PC-9 (cell line): ENCODE data around the gene RBFOX2.

ENCODE experiments used
- CTCF ChIP-seq: fragments of 200-600 bp; sonication (generic); conservative IDR thresholded peaks from 2 replicates; pipeline ENCODE4 v1.6.1; 2017; ENCODE audit warnings: mixed run types, antibody characterized with exemption, mild to moderate bottlenecking, moderate library complexity
- EZH2 ChIP-seq: fragments of 200-600 bp; sonication (generic); IDR thresholded peaks from 2 replicates; pipeline ENCODE4 v1.8.0; 2017; ENCODE audit warnings: antibody characterized with exemption, low read depth

- TF ChIP-seq CTCF (no peak), EZH2 (no peak)
Observed at GRCh38 chr22:35835267-35835997, 193.2 kb downstream of the RBFOX2 start.
